ENCODE results near the gene AUP1. TPM values are rescaled to one million over a fixed set of nuclear protein-coding genes. Genes with fewer than 3 reads are reported as not detected.

AUP1 gene
- total and polyA plus RNA-seq, 2 experiments from 2014 or later = 121 to 195 TPM

- Histone ChIP-seq H3K36me3 (replicated peaks; ENCODE audit: insufficient read depth, low read depth) (no peaks in the 10 kb centered on the region), H3K79me2 (peaks cover 32% of the 10 kb centered on the region), H3K9me2 (replicated peaks; ENCODE audit: insufficient read depth) (no peaks in the 10 kb centered on the region), H3K4me3 (peak overlapping the region; percentile 90), H3K27ac (peak overlapping the region; percentile 12), H2AFZ (peak overlapping the region; percentile 65), H3K27me3 (no peaks in the 10 kb centered on the region), H3K4me1 (ENCODE audit: insufficient read depth) (no peaks in the 10 kb centered on the region), H4K20me1 (ENCODE audit: insufficient read depth, poor library complexity, severe bottlenecking) (peaks cover 7% of the 10 kb centered on the region), H3K4me2 (peak overlapping the region; percentile 94), H3K9me3 (ENCODE audit: low read depth) (no peaks in the 10 kb centered on the region)
- WGBS (ENCODE audit: low lambda C conversion rate, missing lambda C conversion rate) = 7% methylated on average over 48 of the region's 54 CpGs
- peak; percentile 48 for DNase-seq (ENCODE audit: low spot score)
- no peak for TF ChIP-seq EZH2phosphoT487 (IDR thresholded peaks at IDR 0.05; ENCODE audit: low read depth, severe bottlenecking, unreplicated experiment)
- no peak for TF ChIP-seq EZH2 (IDR thresholded peaks at IDR 0.05; ENCODE audit: borderline replicate concordance)
- TF ChIP-seq CTCF (IDR thresholded peaks at IDR 0.05; ENCODE audit: poor library complexity) = no peak
Observed at GRCh38 chr2:74530239-74531187, 1.0 kb upstream of the AUP1 start.

- Histone ChIP-seq H3K36me3 (replicated peaks; ENCODE audit: insufficient read depth, low read depth) (no peaks in the 10 kb centered on the region), H3K4me1 (ENCODE audit: insufficient read depth) (no peaks in the 10 kb centered on the region), H3K4me3 (peak overlapping the region; percentile 78), H3K27ac (peak overlapping the region; percentile 89), H3K79me2 (peaks cover 32% of the 10 kb centered on the region), H3K4me2 (peak overlapping the region; percentile 97), H4K20me1 (ENCODE audit: insufficient read depth, poor library complexity, severe bottlenecking) (peaks cover 7% of the 10 kb centered on the region), H3K27me3 (no peaks in the 10 kb centered on the region), H3K9me2 (replicated peaks; ENCODE audit: insufficient read depth) (no peaks in the 10 kb centered on the region), H2AFZ (peak overlapping the region; percentile 42), H3K9me3 (ENCODE audit: low read depth) (no peaks in the 10 kb centered on the region)
- no peak for DNase-seq (ENCODE audit: low spot score)
- no peak for TF ChIP-seq EZH2 (IDR thresholded peaks at IDR 0.05; ENCODE audit: borderline replicate concordance)
- 17% methylated on average over 29 of the region's 29 CpGs for WGBS (ENCODE audit: low lambda C conversion rate, missing lambda C conversion rate)
Observed at GRCh38 chr2:74528600-74529356, 728 bp downstream of the AUP1 start.

GRCh38 chr2:74527741-74528140 is 1.8 kb downstream of the AUP1 start:
- Histone ChIP-seq H3K27ac (no peak overlapping the region), H3K4me1 (ENCODE audit: insufficient read depth) (no peaks in the 10 kb centered on the region), H3K27me3 (no peaks in the 10 kb centered on the region), H3K36me3 (replicated peaks; ENCODE audit: insufficient read depth, low read depth) (no peaks in the 10 kb centered on the region), H3K4me2 (peak overlapping the region; percentile 97), H3K79me2 (peaks cover 32% of the 10 kb centered on the region), H3K9me2 (replicated peaks; ENCODE audit: insufficient read depth) (no peaks in the 10 kb centered on the region), H3K4me3 (no peak overlapping the region), H4K20me1 (ENCODE audit: insufficient read depth, poor library complexity, severe bottlenecking) (peaks cover 7% of the 10 kb centered on the region), H2AFZ (no peak overlapping the region), H3K9me3 (ENCODE audit: low read depth) (no peaks in the 10 kb centered on the region)
- TF ChIP-seq EZH2 (IDR thresholded peaks at IDR 0.05; ENCODE audit: borderline replicate concordance) (no peak), EZH2phosphoT487 (IDR thresholded peaks at IDR 0.05; ENCODE audit: low read depth, severe bottlenecking, unreplicated experiment) (no peak), CTCF (IDR thresholded peaks at IDR 0.05; ENCODE audit: poor library complexity) (no peak)
- DNase-seq (ENCODE audit: low spot score) = no peak
- WGBS (ENCODE audit: low lambda C conversion rate, missing lambda C conversion rate) = 97% methylated on average over 9 of the region's 9 CpGs

Measured in hepatocyte (in vitro differentiated cells).